Liver (tissue), 9 donors: Measurements from ENCODE around the gene MOB3B. TPM values are rescaled to one million over a fixed set of nuclear protein-coding genes. Genes with fewer than 3 reads are reported as not detected.

Experiments used
- DNase-seq: peaks from one replicate; pipeline ENCODE4 v3.0.0-alpha.2; 2017; ENCODE audit warnings: low spot score
- H3K27ac ChIP-seq, 2 donors: one replicate each; pipeline ENCODE4 v1.7.0; 2013; ENCODE audit warnings: inconsistent platforms in 2 of 2, low read length in 2 of 2, control low read depth in 1 of 2, low read depth in 1 of 2, mild to moderate bottlenecking in 1 of 2
- H3K27me3 ChIP-seq, 4 donors: one replicate each; pipeline versions ENCODE4 v1.6.1 to v1.7.0; 2013; ENCODE audit warnings: low read length in 3 of 4, inconsistent platforms in 1 of 4, mild to moderate bottlenecking in 1 of 4, moderate library complexity in 1 of 4; ENCODE audit not compliant: control insufficient read depth in 4 of 4, insufficient read depth in 4 of 4
- H3K36me3 ChIP-seq, 4 donors: one replicate each; pipeline versions ENCODE4 v1.6.1 to v1.7.0; 2013; ENCODE audit warnings: low read length in 3 of 4, mild to moderate bottlenecking in 3 of 4, low read depth in 1 of 4, moderate library complexity in 1 of 4; ENCODE audit not compliant: control insufficient read depth in 4 of 4, insufficient read depth in 3 of 4
- H3K4me1 ChIP-seq, 4 donors: one replicate each; pipeline versions ENCODE4 v1.6.1 to v1.7.0; 2013; ENCODE audit warnings: low read length in 3 of 4, mild to moderate bottlenecking in 3 of 4, moderate library complexity in 1 of 4; ENCODE audit not compliant: control insufficient read depth in 4 of 4, insufficient read depth in 4 of 4
- H3K4me3 ChIP-seq, 3 donors: one replicate each; pipeline versions ENCODE4 v1.6.1 to v1.7.0; 2013; ENCODE audit warnings: low read length in 3 of 3, control low read depth in 1 of 3, low read depth in 1 of 3, mild to moderate bottlenecking in 1 of 3
- H3K9ac ChIP-seq, 2 donors: one replicate each; pipeline ENCODE4 v1.7.0; 2013; ENCODE audit warnings: low read length in 2 of 2, mild to moderate bottlenecking in 2 of 2, moderate library complexity in 2 of 2, control low read depth in 1 of 2, low read depth in 1 of 2
- H3K9me3 ChIP-seq, 4 donors: one replicate each; pipeline versions ENCODE4 v1.6.1 to v1.7.0; 2013; ENCODE audit warnings: low read length in 3 of 4; ENCODE audit not compliant: control insufficient read depth in 4 of 4
- CTCF ChIP-seq: fragments of 150-350 bp; IDR thresholded peaks from 2 replicates; pipeline ENCODE4 v1.5.1; 2017; ENCODE audit warnings: improper control_type of control experiment, low read depth, low read length; ENCODE audit not compliant: missing input control
- EGR1 ChIP-seq, 2 donors: IDR thresholded peaks; 2 replicates each; pipeline ENCODE4 v1.6.1; 2016 to 2018; ENCODE audit warnings: antibody characterized with exemption in 2 of 2, low read depth in 2 of 2
- FOXA1 ChIP-seq: IDR thresholded peaks from 2 replicates; pipeline ENCODE4 v1.6.1; 2016; ENCODE audit warnings: antibody characterized with exemption
- FOXA2 ChIP-seq: IDR thresholded peaks from 2 replicates; pipeline ENCODE4 v1.6.1; 2016; ENCODE audit warnings: antibody characterized with exemption
- GABPA ChIP-seq, 2 donors: IDR thresholded peaks in 1 of 2; conservative IDR thresholded peaks in 1 of 2; 2 replicates each; pipeline ENCODE4 v1.6.1; 2016; ENCODE audit warnings: antibody characterized with exemption in 2 of 2, mild to moderate bottlenecking in 1 of 2, moderate library complexity in 1 of 2
- HNF4A ChIP-seq, 2 donors: conservative IDR thresholded peaks; 2 replicates each; pipeline ENCODE4 v1.6.1; 2016; ENCODE audit warnings: antibody characterized with exemption in 2 of 2, mild to moderate bottlenecking in 2 of 2
- HNF4G ChIP-seq: IDR thresholded peaks from 2 replicates; pipeline ENCODE4 v1.6.1; 2016; ENCODE audit warnings: antibody characterized with exemption
- JUND ChIP-seq, 2 donors: IDR thresholded peaks; 2 replicates each; pipeline ENCODE4 v1.6.1; 2016; ENCODE audit warnings: antibody characterized with exemption in 2 of 2
- MAX ChIP-seq: IDR thresholded peaks from 2 replicates; pipeline ENCODE4 v1.6.1; 2016; ENCODE audit warnings: antibody characterized with exemption
- NR2F2 ChIP-seq: IDR thresholded peaks from 2 replicates; pipeline ENCODE4 v1.6.1; 2016; ENCODE audit warnings: antibody characterized with exemption
- RAD21 ChIP-seq, 2 donors: IDR thresholded peaks; 2 replicates each; pipeline ENCODE4 v1.6.1; 2016; ENCODE audit warnings: antibody characterized with exemption in 2 of 2, mild to moderate bottlenecking in 2 of 2
- RXRA ChIP-seq, 2 donors: IDR thresholded peaks; 2 replicates each; pipeline ENCODE4 v1.6.1; 2017 to 2018; ENCODE audit warnings: antibody characterized with exemption in 2 of 2, mild to moderate bottlenecking in 1 of 2
- SP1 ChIP-seq: IDR thresholded peaks from 2 replicates; pipeline ENCODE4 v1.6.1; 2018; ENCODE audit warnings: antibody characterized with exemption, mild to moderate bottlenecking
- YY1 ChIP-seq: IDR thresholded peaks from 2 replicates; pipeline ENCODE4 v1.6.1; 2016; ENCODE audit warnings: antibody characterized with exemption, mild to moderate bottlenecking
- WGBS: extraction: QIAGEN DNeasy Blood & Tissue Kit; methylation state at CpG from one replicate; pipeline ENCODE4 v1.1.7; 2013; 5-methylcytosine and 5-hydroxymethylcytosine counted together
- polyA plus RNA-seq, 2 donors: library from polyadenylated mRNA; stranded (reverse) in 1 of 2; unstranded in 1 of 2; fragments of 200-250 nt in 1 of 2; fragments of >200 nt in 1 of 2; fragmentation: Nextera tagmentation in 1 of 2; extraction: Ambion mirVana in 1 of 2; gene quantifications; one replicate each; pipeline versions ENCODE4 v1.2.1 to v1.2.3, GENCODE V29; 2013 to 2015
- total RNA-seq, 2 donors: library from RNA; depleted of rRNA; stranded (reverse); fragments of >200 nt; gene quantifications; one replicate each; pipeline ENCODE4 v1.2.3, GENCODE V29; 2014
- TF ChIP-seq, protein P1 (sequence below): IDR thresholded peaks from 2 replicates; pipeline ENCODE4 v1.6.1; 2016; ENCODE audit warnings: antibody characterized with exemption
- TF ChIP-seq, protein P2 (sequence below): IDR thresholded peaks from 2 replicates; pipeline ENCODE4 v1.6.1; 2016; ENCODE audit warnings: antibody characterized with exemption
- donor health status: healthy.
- donor health status: healthy.
- donor health status: healthy.
- donor health status: healthy.
- donor health status: healthy.

MOB3B gene
- total and polyA plus RNA-seq, 4 donors = 0.36 to 1.1 (median 0.76) TPM

DNA sequence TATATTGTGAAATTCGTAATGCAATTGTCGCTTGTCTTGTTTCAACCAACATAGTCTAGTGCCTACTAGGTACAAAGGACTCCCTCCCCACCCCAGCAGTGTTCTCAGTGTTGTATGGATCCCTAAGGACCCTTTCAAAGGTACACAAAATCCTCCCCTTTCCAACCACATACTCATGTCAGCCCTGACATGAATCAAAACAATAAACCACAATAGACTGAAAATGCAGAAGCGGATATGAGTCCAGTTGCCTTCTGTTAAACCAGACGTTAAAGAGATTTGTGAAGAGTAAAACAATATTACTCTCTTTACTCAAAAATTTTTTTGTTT lies 87.9 kb downstream of the MOB3B start:
- no peak overlapping the region for H3K27ac ChIP-seq
- no peak overlapping the region for H3K4me3 ChIP-seq

DNA sequence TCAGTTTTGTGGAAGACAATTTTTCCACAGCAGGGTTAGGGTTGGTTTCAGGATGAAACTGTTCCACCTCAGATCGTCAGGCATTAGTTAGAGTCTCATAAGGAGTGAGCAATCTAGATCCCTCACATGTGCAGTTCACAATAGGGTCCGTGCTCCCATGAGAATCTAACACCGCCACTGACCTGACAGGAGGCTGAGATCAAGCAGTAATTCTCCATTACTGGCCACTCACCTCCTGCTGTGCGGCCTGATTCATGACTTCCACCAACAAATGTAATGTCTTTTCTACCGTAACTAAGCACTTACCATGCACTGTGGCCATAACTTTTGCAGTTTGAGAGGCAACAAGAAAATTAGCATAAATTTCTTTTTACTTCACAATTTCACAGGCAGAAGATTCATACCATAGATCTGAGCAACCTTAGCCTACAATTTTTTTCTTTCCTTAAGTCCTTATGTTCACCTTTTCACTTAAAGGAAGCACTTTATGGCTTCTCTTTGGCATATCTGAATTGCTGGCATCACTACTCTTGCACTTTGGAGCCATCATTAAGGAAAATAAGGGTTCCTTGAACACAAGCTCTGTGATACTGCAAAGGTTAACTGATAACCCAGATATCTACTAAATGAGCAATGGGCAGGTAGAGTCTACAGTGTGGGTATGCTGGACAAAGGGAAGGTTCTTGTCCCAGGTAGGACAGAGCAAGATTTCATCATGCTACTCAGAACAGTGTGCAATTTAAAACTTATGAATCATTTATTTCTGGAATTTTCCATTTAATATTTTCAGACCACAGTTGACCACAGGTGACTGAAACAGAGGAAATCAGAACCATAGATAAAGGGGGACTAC lies 88.5 kb downstream of the MOB3B start:
- Histone ChIP-seq H3K9ac (no peak overlapping the region), H3K4me1 (peaks cover 0 to 6% (median under 1%) of the 10 kb centered on the region in 4 donors), H3K36me3 (no peaks in the 10 kb centered on the region), H3K27ac (no peak overlapping the region), H3K9me3 (no peaks in the 10 kb centered on the region), H3K4me3 (no peak overlapping the region), H3K27me3 (no peaks in the 10 kb centered on the region)
- TF ChIP-seq EGR1 (IDR thresholded peaks at IDR 0.05; ENCODE audit: low read depth in 2 of 2) (no peak), FOXA2 (no peak), HNF4A (conservative IDR thresholded peaks at IDR 0.05) (no peak), HNF4G (no peak), RAD21 (IDR thresholded peaks at IDR 0.05) (no peak), MAX (no peak), GABPA (IDR thresholded peaks at IDR 0.05 in 1 of 2, conservative IDR thresholded peaks at IDR 0.05 in 1 of 2) (no peak), RXRA (IDR thresholded peaks at IDR 0.05) (no peak), YY1 (no peak)
- TF ChIP-seq, protein P1, sequence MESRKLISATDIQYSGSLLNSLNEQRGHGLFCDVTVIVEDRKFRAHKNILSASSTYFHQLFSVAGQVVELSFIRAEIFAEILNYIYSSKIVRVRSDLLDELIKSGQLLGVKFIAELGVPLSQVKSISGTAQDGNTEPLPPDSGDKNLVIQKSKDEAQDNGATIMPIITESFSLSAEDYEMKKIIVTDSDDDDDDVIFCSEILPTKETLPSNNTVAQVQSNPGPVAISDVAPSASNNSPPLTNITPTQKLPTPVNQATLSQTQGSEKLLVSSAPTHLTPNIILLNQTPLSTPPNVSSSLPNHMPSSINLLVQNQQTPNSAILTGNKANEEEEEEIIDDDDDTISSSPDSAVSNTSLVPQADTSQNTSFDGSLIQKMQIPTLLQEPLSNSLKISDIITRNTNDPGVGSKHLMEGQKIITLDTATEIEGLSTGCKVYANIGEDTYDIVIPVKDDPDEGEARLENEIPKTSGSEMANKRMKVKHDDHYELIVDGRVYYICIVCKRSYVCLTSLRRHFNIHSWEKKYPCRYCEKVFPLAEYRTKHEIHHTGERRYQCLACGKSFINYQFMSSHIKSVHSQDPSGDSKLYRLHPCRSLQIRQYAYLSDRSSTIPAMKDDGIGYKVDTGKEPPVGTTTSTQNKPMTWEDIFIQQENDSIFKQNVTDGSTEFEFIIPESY = no peak
- TF ChIP-seq, protein P2, sequence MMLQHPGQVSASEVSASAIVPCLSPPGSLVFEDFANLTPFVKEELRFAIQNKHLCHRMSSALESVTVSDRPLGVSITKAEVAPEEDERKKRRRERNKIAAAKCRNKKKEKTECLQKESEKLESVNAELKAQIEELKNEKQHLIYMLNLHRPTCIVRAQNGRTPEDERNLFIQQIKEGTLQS = no peak
- 96% methylated on average over 5 of the region's 5 CpGs for WGBS
- DNase-seq = no peak

More for the DNA sequence above, 87.9 kb downstream of the MOB3B start:
- TF ChIP-seq HNF4A (conservative IDR thresholded peaks at IDR 0.05) = no peak
- whole genome bisulfite sequencing = 92% methylated on average over 4 of the region's 4 CpGs
- H3K4me1 ChIP-seq = peaks cover 0 to under 1% (median 0%) of the 10 kb centered on the region in 4 donors
- no peaks in the 10 kb centered on the region for H3K9me3 ChIP-seq
- no peak overlapping the region for H3K9ac ChIP-seq
- no peaks in the 10 kb centered on the region for H3K27me3 ChIP-seq
- no peaks in the 10 kb centered on the region for H3K36me3 ChIP-seq
- DNase-seq = no peak

DNA sequence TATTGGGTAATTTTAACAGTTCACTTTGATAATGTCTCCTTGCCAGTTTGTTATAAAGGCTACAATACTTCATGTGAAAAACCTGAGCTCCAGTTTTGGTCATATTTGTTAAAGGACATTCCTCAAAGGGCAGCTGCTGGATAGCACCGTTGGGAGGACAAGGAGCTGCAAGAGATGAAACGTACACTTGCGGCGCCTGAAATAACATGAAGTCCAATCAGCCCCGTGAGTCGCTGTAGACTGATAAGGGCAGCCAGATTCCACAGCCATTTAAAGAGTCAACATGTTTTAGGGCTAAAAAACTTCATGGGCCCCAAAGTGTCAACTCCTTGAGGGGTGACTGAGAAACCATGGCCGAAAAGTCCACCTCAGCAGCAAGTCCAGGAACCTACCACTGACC lies 91.1 kb downstream of the MOB3B start:
- no peaks in the 10 kb centered on the region for H3K9me3 ChIP-seq
- peaks cover 0 to 11% (median 3%) of the 10 kb centered on the region in 4 donors for H3K4me1 ChIP-seq
- DNase-seq = no peak
- WGBS = 84% methylated on average over 7 of the region's 7 CpGs
- H3K36me3 ChIP-seq = no peaks in the 10 kb centered on the region
- no peak overlapping the region for H3K4me3 ChIP-seq
- no peak overlapping the region for H3K9ac ChIP-seq
- no peaks in the 10 kb centered on the region for H3K27me3 ChIP-seq
- no peak overlapping the region for H3K27ac ChIP-seq
- TF ChIP-seq SP1 (no peak), CTCF (no peak), HNF4G (no peak), YY1 (no peak), RXRA (IDR thresholded peaks at IDR 0.05) (no peak), NR2F2 (no peak), JUND (IDR thresholded peaks at IDR 0.05) (no peak), FOXA1 (no peak), HNF4A (conservative IDR thresholded peaks at IDR 0.05) (no peak)
- TF ChIP-seq, protein P2 = no peak
- TF ChIP-seq, protein P1 = no peak
